BLaER1 (cell line): ENCODE measurements around the gene TMEM165.
"Not testable (repeated sequence)": the region's sequence is repeated elsewhere in the genome, so short reads cannot be mapped to it uniquely, and the experiment has no call there.

Experiments
- H3K27ac ChIP-seq: shearing (Covaris generic); formaldehyde crosslinking; 2 replicates; pipeline ENCODE4 v1.8.1; 2022
- H3K27me3 ChIP-seq: shearing (Covaris generic); formaldehyde crosslinking; 2 replicates; pipeline ENCODE4 v1.8.1; 2022
- H3K36me3 ChIP-seq: shearing (Covaris generic); formaldehyde crosslinking; 2 replicates; pipeline ENCODE4 v1.8.1; 2022
- H3K4me1 ChIP-seq: shearing (Covaris generic); formaldehyde crosslinking; 2 replicates; pipeline ENCODE4 v1.8.1; 2022
- H3K4me2 ChIP-seq: shearing (Covaris generic); formaldehyde crosslinking; 2 replicates; pipeline ENCODE4 v1.8.1; 2022
- H3K4me3 ChIP-seq: shearing (Covaris generic); formaldehyde crosslinking; 2 replicates; pipeline ENCODE4 v1.8.1; 2022
- H3K9ac ChIP-seq: shearing (Covaris generic); formaldehyde crosslinking; 2 replicates; pipeline ENCODE4 v1.8.1; 2022
- H3K9me3 ChIP-seq: shearing (Covaris generic); formaldehyde crosslinking; 2 replicates; pipeline ENCODE4 v1.8.1; 2022
- H4K20me1 ChIP-seq: shearing (Covaris generic); formaldehyde crosslinking; 2 replicates; pipeline ENCODE4 v1.8.1; 2022
- Cebpa-rat ChIP-seq: shearing (Covaris generic); IDR thresholded peaks from 2 replicates; pipeline ENCODE4 v1.8.1; 2022

The TMEM165 gene

DNA sequence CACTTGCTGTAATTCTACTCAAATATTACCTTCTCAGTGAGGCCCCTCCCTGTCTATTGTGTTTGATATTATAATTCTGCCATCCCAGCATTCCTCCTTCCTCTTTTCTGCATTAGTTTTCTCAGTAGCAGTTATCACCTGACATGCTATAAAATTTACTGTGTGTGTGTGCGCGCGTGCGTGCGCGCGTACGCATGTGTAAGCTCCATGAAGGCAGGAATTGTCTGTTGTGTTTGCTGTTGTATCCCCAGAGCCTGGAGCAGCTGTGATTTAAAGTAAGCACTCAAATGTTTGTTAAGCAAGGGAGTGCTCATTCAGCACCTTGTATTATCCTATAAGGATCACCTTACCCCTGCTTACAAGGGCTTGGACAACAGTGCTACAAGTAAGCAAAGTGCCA lies 41.1 kb upstream of the TMEM165 start:
- TF ChIP-seq Cebpa-rat: no peak
- no peak overlapping the region for H3K9ac ChIP-seq
- H3K9me3 ChIP-seq: peaks cover 22% of the 10 kb centered on the region
- peaks cover 44% of the 10 kb centered on the region for H3K36me3 ChIP-seq
- H3K4me1 ChIP-seq: peaks cover 12% of the 10 kb centered on the region
- no peak overlapping the region for H3K4me2 ChIP-seq
- no peak overlapping the region for H3K27ac ChIP-seq
- no peak overlapping the region for H3K4me3 ChIP-seq
- no peaks in the 10 kb centered on the region for H3K27me3 ChIP-seq
- no peaks in the 10 kb centered on the region for H4K20me1 ChIP-seq

DNA sequence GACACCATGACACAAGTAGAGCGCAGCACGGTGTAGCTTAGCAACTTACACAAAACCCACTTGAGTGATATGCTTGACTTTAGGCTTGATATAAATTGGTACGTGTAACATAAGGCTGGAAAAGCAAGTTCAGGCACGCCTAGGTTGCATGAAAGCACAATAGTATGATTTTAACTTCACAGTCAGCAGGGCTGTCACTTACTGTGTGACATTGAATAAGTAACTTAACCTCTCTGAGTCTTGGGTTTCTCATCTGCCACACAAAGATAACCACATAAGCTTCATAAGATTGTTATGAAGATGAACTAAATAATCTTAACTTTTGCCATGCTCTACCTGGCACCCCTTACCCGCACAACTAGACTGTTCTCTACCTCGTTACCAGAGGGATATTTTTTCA lies 40.2 kb upstream of the TMEM165 start:
- no peak for TF ChIP-seq Cebpa-rat
- no peak overlapping the region for H3K4me3 ChIP-seq
- H3K4me1 ChIP-seq: peaks cover 12% of the 10 kb centered on the region
- no peaks in the 10 kb centered on the region for H3K27me3 ChIP-seq
- peaks cover 49% of the 10 kb centered on the region for H3K36me3 ChIP-seq
- no peak overlapping the region for H3K4me2 ChIP-seq
- H3K9me3 ChIP-seq: peaks cover 23% of the 10 kb centered on the region
- no peaks in the 10 kb centered on the region for H4K20me1 ChIP-seq
- no peak overlapping the region for H3K27ac ChIP-seq
- H3K9ac ChIP-seq: no peak overlapping the region

DNA sequence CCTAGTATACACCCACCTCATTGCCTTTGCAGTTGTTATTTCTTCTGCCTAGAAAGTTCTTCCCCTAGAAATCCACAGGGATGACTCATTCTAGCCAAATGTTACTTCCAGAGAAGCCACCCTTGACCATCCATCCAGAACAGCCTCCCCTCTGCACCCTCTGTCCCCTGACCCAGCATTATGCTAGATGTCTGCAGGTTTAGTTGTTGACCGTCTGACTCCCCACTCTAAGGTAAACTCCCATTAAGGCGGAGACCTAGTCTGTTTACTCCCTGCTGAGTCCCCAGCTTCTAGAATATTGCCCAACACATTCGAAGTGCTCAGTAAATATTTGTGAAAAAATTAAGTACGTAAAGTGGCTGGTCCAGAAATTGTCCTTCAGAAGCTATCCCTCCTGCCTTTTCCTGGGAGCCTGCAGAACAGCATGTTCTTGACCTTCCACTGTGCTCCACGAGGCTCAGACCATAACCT lies 38.7 kb upstream of the TMEM165 start:
- no peaks in the 10 kb centered on the region for H4K20me1 ChIP-seq
- peaks cover 20% of the 10 kb centered on the region for H3K9me3 ChIP-seq
- no peak overlapping the region for H3K9ac ChIP-seq
- peaks cover 46% of the 10 kb centered on the region for H3K36me3 ChIP-seq
- no peak overlapping the region for H3K4me2 ChIP-seq
- no peak overlapping the region for H3K27ac ChIP-seq
- H3K4me3 ChIP-seq: no peak overlapping the region
- peaks cover 12% of the 10 kb centered on the region for H3K4me1 ChIP-seq
- H3K27me3 ChIP-seq: no peaks in the 10 kb centered on the region
- TF ChIP-seq Cebpa-rat: no peak

GRCh38 chr4:55358246-55358645 lies 37.5 kb upstream of the TMEM165 start:
- Histone ChIP-seq H3K9ac (no peak overlapping the region), H3K27me3 (no peaks in the 10 kb centered on the region), H3K9me3 (peaks cover 11% of the 10 kb centered on the region), H3K36me3 (peaks cover 34% of the 10 kb centered on the region), H3K27ac (no peak overlapping the region), H3K4me3 (no peak overlapping the region), H3K4me2 (peak overlapping the region; percentile 6; the same call in 1 of the 2 replicates), H3K4me1 (peaks cover 15% of the 10 kb centered on the region), H4K20me1 (no peaks in the 10 kb centered on the region)
- TF ChIP-seq Cebpa-rat: no peak

- Histone ChIP-seq H4K20me1 (no peaks in the 10 kb centered on the region), H3K4me2 (peak overlapping the region; percentile 6; the same call in 1 of the 2 replicates), H3K4me1 (peaks cover 19% of the 10 kb centered on the region), H3K36me3 (peaks cover 30% of the 10 kb centered on the region), H3K9ac (no peak overlapping the region), H3K27me3 (no peaks in the 10 kb centered on the region), H3K27ac (no peak overlapping the region), H3K9me3 (peaks cover 7% of the 10 kb centered on the region; the same call in 1 of the 2 replicates), H3K4me3 (no peak overlapping the region)
- no peak for TF ChIP-seq Cebpa-rat
Observed at GRCh38 chr4:55358668-55359067, 37.1 kb upstream of the TMEM165 start.

DNA sequence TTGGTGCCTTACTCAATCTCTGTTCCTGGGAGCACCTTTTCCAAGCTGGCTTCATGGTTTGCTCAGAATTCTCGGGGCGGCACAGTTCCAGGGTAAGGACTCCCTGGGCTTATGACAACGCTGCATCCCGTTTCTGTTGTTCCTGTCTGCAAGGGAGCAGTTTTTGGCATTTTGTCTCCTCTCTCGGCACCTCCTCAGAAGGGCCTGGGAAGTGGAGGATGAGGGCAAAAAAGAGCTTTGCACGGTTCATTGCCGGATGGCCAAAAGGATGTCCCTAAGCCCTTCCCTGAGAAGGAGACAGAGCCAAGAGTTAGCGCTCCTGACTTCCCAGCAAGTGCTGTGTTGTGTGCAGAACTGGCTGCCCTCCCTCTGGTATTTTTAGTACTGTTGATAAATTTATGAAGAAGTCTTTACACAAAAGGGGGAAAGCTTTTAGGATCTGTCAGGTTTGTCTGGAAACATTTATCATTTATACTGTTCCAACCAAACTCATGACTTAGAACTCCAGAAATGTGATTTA lies 36.3 kb upstream of the TMEM165 start:
- Histone ChIP-seq H4K20me1 (no peaks in the 10 kb centered on the region), H3K9me3 (0 out of 2 replicates have a peak, but pooled peaks cover 4% of the 10 kb centered on the region), H3K27ac (no peak overlapping the region), H3K4me3 (no peak overlapping the region), H3K4me2 (no peak overlapping the region), H3K27me3 (no peaks in the 10 kb centered on the region), H3K36me3 (peaks cover 28% of the 10 kb centered on the region; the same call in 1 of the 2 replicates), H3K4me1 (peaks cover 20% of the 10 kb centered on the region), H3K9ac (no peak overlapping the region)
- TF ChIP-seq Cebpa-rat: no peak

DNA sequence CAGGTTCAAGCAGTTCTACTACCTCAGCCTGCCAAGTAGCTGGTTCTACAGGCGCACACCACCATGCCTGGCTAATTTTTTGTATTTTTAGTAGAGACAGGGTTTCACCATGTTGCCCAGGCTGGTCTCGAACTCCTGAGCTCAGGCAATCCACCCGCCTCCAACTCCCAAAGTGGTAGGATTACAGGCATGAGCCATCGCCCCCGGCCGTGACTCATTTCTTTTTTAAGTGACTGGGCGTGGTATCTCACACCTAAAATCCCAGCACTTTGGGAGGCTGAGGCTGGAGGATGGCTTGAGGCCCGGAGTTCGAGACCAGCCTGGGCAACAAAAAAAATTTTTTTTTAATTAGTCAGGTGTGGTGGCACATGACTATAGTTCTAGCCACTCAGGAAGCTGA lies 32.8 kb upstream of the TMEM165 start:
- H3K4me1 ChIP-seq: peaks cover 20% of the 10 kb centered on the region
- H3K36me3 ChIP-seq: peaks cover 30% of the 10 kb centered on the region; the same call in 1 of the 2 replicates
- not testable (repeated sequence) for H3K27ac ChIP-seq, H3K4me3 ChIP-seq, H4K20me1 ChIP-seq, H3K9me3 ChIP-seq, H3K9ac ChIP-seq, H3K27me3 ChIP-seq
- H3K4me2 ChIP-seq: peak overlapping the region; percentile 2; the same call in 1 of the 2 replicates

- Histone ChIP-seq H3K4me3 (no peak overlapping the region), H3K4me2 (peak overlapping the region; percentile 8; the same call in 1 of the 2 replicates), H4K20me1 (no peaks in the 10 kb centered on the region), H3K27me3 (no peaks in the 10 kb centered on the region), H3K9me3 (0 out of 2 replicates have a peak, but pooled peaks cover 4% of the 10 kb centered on the region), H3K4me1 (peaks cover 12% of the 10 kb centered on the region), H3K27ac (no peak overlapping the region), H3K36me3 (peaks cover 34% of the 10 kb centered on the region; the same call in 1 of the 2 replicates), H3K9ac (no peak overlapping the region)
- TF ChIP-seq Cebpa-rat: no peak
Observed at GRCh38 chr4:55363691-55364351, 31.9 kb upstream of the TMEM165 start.

DNA sequence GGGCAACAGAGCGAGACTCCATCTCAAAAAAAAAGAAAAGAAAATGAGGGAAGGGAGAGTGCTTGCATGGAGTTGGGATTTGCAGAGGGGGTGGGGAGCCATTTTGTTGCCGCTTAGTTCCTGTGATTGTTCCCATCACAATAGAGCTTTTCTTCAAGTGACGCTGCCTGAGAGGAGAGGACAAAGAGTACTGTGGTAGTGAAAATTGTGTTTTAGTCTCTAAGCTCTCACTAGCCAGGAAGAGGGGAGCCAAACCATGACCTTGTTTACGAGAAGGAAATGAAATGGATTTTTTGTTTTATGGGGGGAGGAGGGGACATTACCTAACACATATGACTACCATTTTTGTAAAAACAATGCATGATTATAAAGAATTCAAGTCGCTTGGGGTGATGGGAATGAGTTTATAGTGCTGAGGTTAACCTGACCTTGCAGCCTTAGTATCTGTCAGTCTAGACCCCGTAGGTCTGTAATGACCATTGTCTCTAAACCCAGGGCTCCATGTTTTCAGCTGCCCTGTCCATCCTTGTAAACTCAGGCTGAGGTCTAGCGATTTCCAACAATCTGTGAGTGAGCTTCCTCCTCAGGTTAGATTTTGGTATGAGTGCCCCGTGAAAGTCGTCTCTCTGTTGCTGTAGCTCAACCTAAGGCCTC lies 30.9 kb upstream of the TMEM165 start:
- H3K27ac ChIP-seq: no peak overlapping the region
- H3K27me3 ChIP-seq: no peaks in the 10 kb centered on the region
- no peaks in the 10 kb centered on the region for H4K20me1 ChIP-seq
- no peaks in the 10 kb centered on the region for H3K9me3 ChIP-seq
- no peak for TF ChIP-seq Cebpa-rat
- H3K4me1 ChIP-seq: peaks cover 7% of the 10 kb centered on the region
- no peak overlapping the region for H3K4me3 ChIP-seq
- H3K9ac ChIP-seq: no peak overlapping the region
- no peak overlapping the region for H3K4me2 ChIP-seq
- peaks cover 37% of the 10 kb centered on the region for H3K36me3 ChIP-seq

- no peak for TF ChIP-seq Cebpa-rat
- H3K4me1 ChIP-seq: peaks cover 7% of the 10 kb centered on the region
- no peak overlapping the region for H3K27ac ChIP-seq
- no peaks in the 10 kb centered on the region for H4K20me1 ChIP-seq
- peaks cover 37% of the 10 kb centered on the region for H3K36me3 ChIP-seq
- no peaks in the 10 kb centered on the region for H3K9me3 ChIP-seq
- no peak overlapping the region for H3K4me2 ChIP-seq
- no peaks in the 10 kb centered on the region for H3K27me3 ChIP-seq
- no peak overlapping the region for H3K4me3 ChIP-seq
- H3K9ac ChIP-seq: no peak overlapping the region
Observed at GRCh38 chr4:55365345-55365728, 30.4 kb upstream of the TMEM165 start.
